Measurements from ENCODE around the gene SPNS2.

DNA sequence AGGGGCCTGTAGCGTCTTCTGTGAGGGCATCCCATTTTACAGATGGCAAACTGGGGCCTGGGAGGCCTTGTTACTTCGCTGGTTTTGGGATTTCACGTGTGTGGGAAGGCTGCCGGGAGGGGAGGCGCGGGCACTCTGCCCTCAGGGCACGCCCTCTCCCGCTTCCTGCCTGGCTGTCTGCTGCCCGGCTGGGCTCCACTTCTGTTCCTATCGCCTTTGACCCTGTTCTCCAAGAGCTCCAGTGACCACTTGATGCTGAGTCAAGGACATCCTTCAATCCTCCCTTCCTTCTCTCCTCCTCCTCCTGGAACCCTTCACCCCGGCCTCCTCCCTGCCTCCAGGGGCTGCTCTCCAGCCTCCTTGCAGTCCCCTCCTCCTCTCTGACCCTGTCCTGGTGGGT, 48.9 kb upstream of the SPNS2 start:
- TF ChIP-seq, protein P1, sequence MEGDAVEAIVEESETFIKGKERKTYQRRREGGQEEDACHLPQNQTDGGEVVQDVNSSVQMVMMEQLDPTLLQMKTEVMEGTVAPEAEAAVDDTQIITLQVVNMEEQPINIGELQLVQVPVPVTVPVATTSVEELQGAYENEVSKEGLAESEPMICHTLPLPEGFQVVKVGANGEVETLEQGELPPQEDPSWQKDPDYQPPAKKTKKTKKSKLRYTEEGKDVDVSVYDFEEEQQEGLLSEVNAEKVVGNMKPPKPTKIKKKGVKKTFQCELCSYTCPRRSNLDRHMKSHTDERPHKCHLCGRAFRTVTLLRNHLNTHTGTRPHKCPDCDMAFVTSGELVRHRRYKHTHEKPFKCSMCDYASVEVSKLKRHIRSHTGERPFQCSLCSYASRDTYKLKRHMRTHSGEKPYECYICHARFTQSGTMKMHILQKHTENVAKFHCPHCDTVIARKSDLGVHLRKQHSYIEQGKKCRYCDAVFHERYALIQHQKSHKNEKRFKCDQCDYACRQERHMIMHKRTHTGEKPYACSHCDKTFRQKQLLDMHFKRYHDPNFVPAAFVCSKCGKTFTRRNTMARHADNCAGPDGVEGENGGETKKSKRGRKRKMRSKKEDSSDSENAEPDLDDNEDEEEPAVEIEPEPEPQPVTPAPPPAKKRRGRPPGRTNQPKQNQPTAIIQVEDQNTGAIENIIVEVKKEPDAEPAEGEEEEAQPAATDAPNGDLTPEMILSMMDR (IDR thresholded peaks at IDR 0.05 in 2 of 3, conservative IDR thresholded peaks at IDR 0.05 in 1 of 3; ENCODE audit: control insufficient read depth in 2 of 3, extremely low read depth in 1 of 3, insufficient read depth in 1 of 3, low read depth in 3 of 3, low read length in 3 of 3) = no peak
- TF ChIP-seq, protein P2, sequence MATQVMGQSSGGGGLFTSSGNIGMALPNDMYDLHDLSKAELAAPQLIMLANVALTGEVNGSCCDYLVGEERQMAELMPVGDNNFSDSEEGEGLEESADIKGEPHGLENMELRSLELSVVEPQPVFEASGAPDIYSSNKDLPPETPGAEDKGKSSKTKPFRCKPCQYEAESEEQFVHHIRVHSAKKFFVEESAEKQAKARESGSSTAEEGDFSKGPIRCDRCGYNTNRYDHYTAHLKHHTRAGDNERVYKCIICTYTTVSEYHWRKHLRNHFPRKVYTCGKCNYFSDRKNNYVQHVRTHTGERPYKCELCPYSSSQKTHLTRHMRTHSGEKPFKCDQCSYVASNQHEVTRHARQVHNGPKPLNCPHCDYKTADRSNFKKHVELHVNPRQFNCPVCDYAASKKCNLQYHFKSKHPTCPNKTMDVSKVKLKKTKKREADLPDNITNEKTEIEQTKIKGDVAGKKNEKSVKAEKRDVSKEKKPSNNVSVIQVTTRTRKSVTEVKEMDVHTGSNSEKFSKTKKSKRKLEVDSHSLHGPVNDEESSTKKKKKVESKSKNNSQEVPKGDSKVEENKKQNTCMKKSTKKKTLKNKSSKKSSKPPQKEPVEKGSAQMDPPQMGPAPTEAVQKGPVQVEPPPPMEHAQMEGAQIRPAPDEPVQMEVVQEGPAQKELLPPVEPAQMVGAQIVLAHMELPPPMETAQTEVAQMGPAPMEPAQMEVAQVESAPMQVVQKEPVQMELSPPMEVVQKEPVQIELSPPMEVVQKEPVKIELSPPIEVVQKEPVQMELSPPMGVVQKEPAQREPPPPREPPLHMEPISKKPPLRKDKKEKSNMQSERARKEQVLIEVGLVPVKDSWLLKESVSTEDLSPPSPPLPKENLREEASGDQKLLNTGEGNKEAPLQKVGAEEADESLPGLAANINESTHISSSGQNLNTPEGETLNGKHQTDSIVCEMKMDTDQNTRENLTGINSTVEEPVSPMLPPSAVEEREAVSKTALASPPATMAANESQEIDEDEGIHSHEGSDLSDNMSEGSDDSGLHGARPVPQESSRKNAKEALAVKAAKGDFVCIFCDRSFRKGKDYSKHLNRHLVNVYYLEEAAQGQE (IDR thresholded peaks at IDR 0.05; ENCODE audit: low read depth, low read length) = no peak
- TF ChIP-seq EZH2 (IDR thresholded peaks at IDR 0.05; ENCODE audit: borderline replicate concordance, control insufficient read depth, low read depth, low read length) = no peak
- TF ChIP-seq POLR2AphosphoS5 (IDR thresholded peaks at IDR 0.05; ENCODE audit: low read length) = no peak
- no peak for TF ChIP-seq TCF12 (IDR thresholded peaks at IDR 0.05; ENCODE audit: low read depth, low read length)
- TF ChIP-seq SUZ12 (IDR thresholded peaks at IDR 0.05; ENCODE audit: unreplicated experiment) = no peak
- no peak for TF ChIP-seq HDAC2 (IDR thresholded peaks at IDR 0.05)
- TF ChIP-seq, protein P3, sequence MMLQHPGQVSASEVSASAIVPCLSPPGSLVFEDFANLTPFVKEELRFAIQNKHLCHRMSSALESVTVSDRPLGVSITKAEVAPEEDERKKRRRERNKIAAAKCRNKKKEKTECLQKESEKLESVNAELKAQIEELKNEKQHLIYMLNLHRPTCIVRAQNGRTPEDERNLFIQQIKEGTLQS (IDR thresholded peaks at IDR 0.05; ENCODE audit: borderline replicate concordance, extremely low read depth, low read depth, low read length) = no peak
- no peak for TF ChIP-seq POLR2A (IDR thresholded peaks at IDR 0.05; ENCODE audit: low read depth, low read length)
